H1 (cell line): Measurements from ENCODE around the gene SFXN1. TPM values are rescaled to one million over a fixed set of nuclear protein-coding genes. Genes with fewer than 3 reads are reported as not detected.

ENCODE experiments used
- ATF2 ChIP-seq: IDR thresholded peaks from 2 replicates; pipeline ENCODE4 v1.6.1; 2012; ENCODE audit warnings: low read length, inconsistent platforms
- BACH1 ChIP-seq: IDR thresholded peaks from 2 replicates; pipeline ENCODE4 v1.6.1; 2012; ENCODE audit warnings: low read length, improper control_type of control experiment
- JUN ChIP-seq: IDR thresholded peaks from 2 replicates; pipeline ENCODE4 v1.6.1; 2011; ENCODE audit warnings: low read depth, mild to moderate bottlenecking, improper control_type of control experiment, low read length
- KDM4A ChIP-seq: IDR thresholded peaks from one replicate; pipeline ENCODE4 v1.7.1; 2012; ENCODE audit warnings: low read depth, mild to moderate bottlenecking, moderate library complexity, low read length, inconsistent platforms; ENCODE audit not compliant: severe bottlenecking
- SAP30 ChIP-seq: fragments of 300-600 bp; sonication (generic); IDR thresholded peaks from 2 replicates; pipeline ENCODE4 v1.7.1; 2012; ENCODE audit warnings: low read length, moderate library complexity, mild to moderate bottlenecking, inconsistent platforms; ENCODE audit not compliant: insufficient read depth, insufficient replicate concordance
- SIX5 ChIP-seq: IDR thresholded peaks from 2 replicates; pipeline ENCODE4 v1.6.1; 2011; ENCODE audit warnings: mild to moderate bottlenecking, low read depth, low read length
- SP4 ChIP-seq: IDR thresholded peaks from 2 replicates; pipeline ENCODE4 v1.6.1; 2012; ENCODE audit warnings: low read length, inconsistent platforms
- TAF1 ChIP-seq: IDR thresholded peaks from 2 replicates; pipeline ENCODE4 v1.6.1; 2011; ENCODE audit warnings: mild to moderate bottlenecking, low read depth, low read length
- polyA plus RNA-seq, 7 experiments: library from polyadenylated mRNA; depleted of rRNA in 3 of 7; stranded (reverse) in 5 of 7; unstranded in 2 of 7; fragments of >200 nt in 5 of 7; fragments of 200-250 nt in 2 of 7; gene quantifications; 1 replicate in 5 of 7; 2 replicates in 1 of 7; 4 replicates in 1 of 7; pipeline versions ENCODE4 v1.2.1 to v1.2.3, GENCODE V29; 2011 to 2013; ENCODE audit warnings: missing spikeins in 2 of 7, mixed read lengths in 2 of 7
- total RNA-seq: library from RNA; stranded (reverse); fragmentation: NEBNext Ultra II Directional; extraction: Animal tissue kit (Norgen Biotek cat#: 25700); gene quantifications from 2 replicates; pipeline ENCODE4 v1.2.1, GENCODE V29; 2021
- TF ChIP-seq, protein P1 (sequence below): fragments of 300-600 bp; sonication (generic); IDR thresholded peaks from 2 replicates; pipeline ENCODE4 v1.7.1; 2012; ENCODE audit warnings: low read length, moderate library complexity, mild to moderate bottlenecking, inconsistent platforms; ENCODE audit not compliant: insufficient replicate concordance

The SFXN1 gene
- total and polyA plus RNA-seq, 2 of the 8 experiments (the other 6 are each of a cell fraction or from before 2014, with no cell fraction given), result 72.7 to 97.6 TPM

DNA sequence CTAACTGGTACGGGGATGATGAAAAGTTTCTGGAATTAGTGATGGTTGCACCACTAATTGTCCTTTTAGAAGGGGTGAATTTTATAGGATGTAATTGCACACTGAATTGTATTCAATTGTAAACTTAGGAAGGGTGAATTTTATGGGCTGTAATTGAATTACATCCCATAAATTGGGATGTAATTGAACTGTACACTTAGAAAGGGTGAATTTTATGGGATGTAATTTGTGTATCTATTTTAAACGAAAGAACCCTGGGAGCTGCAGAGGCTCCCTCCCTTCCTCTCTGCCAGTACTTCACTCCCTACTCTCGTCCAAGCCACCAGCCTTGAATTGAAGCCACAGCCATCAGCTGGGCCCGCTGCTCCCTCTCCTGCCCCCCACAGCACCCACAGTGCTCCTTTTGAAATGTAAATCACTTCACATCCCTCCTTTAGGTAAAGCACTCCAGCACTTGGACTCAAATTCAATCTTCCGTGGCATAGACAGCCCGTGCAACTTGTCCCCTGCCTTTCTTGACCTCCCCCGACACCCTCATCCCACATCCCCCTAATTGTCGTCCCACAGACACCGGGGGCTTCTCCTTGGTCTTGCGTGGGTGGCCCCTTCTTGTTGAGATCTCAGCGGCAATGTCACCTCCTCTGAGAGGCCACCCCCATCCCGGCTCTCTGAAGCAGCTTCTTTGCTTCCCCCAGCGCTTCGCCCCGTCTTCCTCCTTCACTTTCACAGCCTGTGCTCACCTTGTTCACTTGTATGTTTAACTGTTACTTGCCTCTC lies 95.3 kb downstream of the SFXN1 start (continued):
- TF ChIP-seq, protein P1, sequence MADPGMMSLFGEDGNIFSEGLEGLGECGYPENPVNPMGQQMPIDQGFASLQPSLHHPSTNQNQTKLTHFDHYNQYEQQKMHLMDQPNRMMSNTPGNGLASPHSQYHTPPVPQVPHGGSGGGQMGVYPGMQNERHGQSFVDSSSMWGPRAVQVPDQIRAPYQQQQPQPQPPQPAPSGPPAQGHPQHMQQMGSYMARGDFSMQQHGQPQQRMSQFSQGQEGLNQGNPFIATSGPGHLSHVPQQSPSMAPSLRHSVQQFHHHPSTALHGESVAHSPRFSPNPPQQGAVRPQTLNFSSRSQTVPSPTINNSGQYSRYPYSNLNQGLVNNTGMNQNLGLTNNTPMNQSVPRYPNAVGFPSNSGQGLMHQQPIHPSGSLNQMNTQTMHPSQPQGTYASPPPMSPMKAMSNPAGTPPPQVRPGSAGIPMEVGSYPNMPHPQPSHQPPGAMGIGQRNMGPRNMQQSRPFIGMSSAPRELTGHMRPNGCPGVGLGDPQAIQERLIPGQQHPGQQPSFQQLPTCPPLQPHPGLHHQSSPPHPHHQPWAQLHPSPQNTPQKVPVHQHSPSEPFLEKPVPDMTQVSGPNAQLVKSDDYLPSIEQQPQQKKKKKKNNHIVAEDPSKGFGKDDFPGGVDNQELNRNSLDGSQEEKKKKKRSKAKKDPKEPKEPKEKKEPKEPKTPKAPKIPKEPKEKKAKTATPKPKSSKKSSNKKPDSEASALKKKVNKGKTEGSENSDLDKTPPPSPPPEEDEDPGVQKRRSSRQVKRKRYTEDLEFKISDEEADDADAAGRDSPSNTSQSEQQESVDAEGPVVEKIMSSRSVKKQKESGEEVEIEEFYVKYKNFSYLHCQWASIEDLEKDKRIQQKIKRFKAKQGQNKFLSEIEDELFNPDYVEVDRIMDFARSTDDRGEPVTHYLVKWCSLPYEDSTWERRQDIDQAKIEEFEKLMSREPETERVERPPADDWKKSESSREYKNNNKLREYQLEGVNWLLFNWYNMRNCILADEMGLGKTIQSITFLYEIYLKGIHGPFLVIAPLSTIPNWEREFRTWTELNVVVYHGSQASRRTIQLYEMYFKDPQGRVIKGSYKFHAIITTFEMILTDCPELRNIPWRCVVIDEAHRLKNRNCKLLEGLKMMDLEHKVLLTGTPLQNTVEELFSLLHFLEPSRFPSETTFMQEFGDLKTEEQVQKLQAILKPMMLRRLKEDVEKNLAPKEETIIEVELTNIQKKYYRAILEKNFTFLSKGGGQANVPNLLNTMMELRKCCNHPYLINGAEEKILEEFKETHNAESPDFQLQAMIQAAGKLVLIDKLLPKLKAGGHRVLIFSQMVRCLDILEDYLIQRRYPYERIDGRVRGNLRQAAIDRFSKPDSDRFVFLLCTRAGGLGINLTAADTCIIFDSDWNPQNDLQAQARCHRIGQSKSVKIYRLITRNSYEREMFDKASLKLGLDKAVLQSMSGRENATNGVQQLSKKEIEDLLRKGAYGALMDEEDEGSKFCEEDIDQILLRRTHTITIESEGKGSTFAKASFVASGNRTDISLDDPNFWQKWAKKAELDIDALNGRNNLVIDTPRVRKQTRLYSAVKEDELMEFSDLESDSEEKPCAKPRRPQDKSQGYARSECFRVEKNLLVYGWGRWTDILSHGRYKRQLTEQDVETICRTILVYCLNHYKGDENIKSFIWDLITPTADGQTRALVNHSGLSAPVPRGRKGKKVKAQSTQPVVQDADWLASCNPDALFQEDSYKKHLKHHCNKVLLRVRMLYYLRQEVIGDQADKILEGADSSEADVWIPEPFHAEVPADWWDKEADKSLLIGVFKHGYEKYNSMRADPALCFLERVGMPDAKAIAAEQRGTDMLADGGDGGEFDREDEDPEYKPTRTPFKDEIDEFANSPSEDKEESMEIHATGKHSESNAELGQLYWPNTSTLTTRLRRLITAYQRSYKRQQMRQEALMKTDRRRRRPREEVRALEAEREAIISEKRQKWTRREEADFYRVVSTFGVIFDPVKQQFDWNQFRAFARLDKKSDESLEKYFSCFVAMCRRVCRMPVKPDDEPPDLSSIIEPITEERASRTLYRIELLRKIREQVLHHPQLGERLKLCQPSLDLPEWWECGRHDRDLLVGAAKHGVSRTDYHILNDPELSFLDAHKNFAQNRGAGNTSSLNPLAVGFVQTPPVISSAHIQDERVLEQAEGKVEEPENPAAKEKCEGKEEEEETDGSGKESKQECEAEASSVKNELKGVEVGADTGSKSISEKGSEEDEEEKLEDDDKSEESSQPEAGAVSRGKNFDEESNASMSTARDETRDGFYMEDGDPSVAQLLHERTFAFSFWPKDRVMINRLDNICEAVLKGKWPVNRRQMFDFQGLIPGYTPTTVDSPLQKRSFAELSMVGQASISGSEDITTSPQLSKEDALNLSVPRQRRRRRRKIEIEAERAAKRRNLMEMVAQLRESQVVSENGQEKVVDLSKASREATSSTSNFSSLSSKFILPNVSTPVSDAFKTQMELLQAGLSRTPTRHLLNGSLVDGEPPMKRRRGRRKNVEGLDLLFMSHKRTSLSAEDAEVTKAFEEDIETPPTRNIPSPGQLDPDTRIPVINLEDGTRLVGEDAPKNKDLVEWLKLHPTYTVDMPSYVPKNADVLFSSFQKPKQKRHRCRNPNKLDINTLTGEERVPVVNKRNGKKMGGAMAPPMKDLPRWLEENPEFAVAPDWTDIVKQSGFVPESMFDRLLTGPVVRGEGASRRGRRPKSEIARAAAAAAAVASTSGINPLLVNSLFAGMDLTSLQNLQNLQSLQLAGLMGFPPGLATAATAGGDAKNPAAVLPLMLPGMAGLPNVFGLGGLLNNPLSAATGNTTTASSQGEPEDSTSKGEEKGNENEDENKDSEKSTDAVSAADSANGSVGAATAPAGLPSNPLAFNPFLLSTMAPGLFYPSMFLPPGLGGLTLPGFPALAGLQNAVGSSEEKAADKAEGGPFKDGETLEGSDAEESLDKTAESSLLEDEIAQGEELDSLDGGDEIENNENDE, result no peak
- TF ChIP-seq ATF2, result no peak
- TF ChIP-seq KDM4A, result peak; percentile 44
- no peak for TF ChIP-seq SP4
- TF ChIP-seq SIX5, result no peak
- TF ChIP-seq SAP30, result no peak
- no peak for TF ChIP-seq JUN
- TF ChIP-seq BACH1, result no peak
- TF ChIP-seq TAF1, result 0 out of 2 replicates have a peak, but pooled peaks have one; percentile 18
